A549 (cell line): Measurements from ENCODE around the gene RBP3. TPM values are rescaled to one million over a fixed set of nuclear protein-coding genes. Genes with fewer than 3 reads are reported as not detected.

Experiments
- ATAC-seq, 2 experiments: fragments of 200-7000 bp in 1 of 2; fragments of >200 bp in 1 of 2; cut with Nextera tagmentation in 1 of 2; cut with Tn5 transposase in 1 of 2; 3 replicates each; pipeline versions ENCODE4 v1.8.0 to v1.9.1; 2018 to 2020; ENCODE audit warnings: mild to moderate bottlenecking in 1 of 2, moderate library complexity in 1 of 2
- CTCF ChIA-PET: fragments of 300-600 bp; sonication (Branson Sonifier 250); formaldehyde crosslinking; extraction: SDS; loops from one replicate; lab custom pipeline; 2021; ENCODE audit warnings: antibody characterized with exemption, inconsistent platforms; lab: Yijun Ruan, JAX
- POLR2A ChIA-PET: fragments of 350-600 bp; formaldehyde crosslinking; extraction: SDS; loops from one replicate; lab custom pipeline; 2021; ENCODE audit warnings: antibody characterized with exemption, inconsistent platforms; lab: Yijun Ruan, JAX
- DNase-seq, 2 experiments: peaks; one replicate each; pipeline versions ENCODE4 v3.0.0 to v3.0.0-alpha.2; 2011 to 2016; ENCODE audit warnings: low read depth in 1 of 2, low spot score in 1 of 2
- FAIRE-seq: peaks from 2 replicates; lab custom pipeline; 2011; peaks lifted over from hg19 to GRCh38; lab: Jason Lieb, UNC
- H3K27ac ChIP-seq, 2 experiments: fragments of >200 bp; sonication (Bioruptor Twin); formaldehyde crosslinking; 3 replicates each; pipeline ENCODE4 v1.5.1; 2016 to 2017
- H3K4me1 ChIP-seq: fragments of >200 bp; sonication (Bioruptor Twin); formaldehyde crosslinking; 3 replicates; pipeline ENCODE4 v1.6.1; 2016
- H3K4me2 ChIP-seq: fragments of >200 bp; sonication (Bioruptor Twin); formaldehyde crosslinking; 3 replicates; pipeline ENCODE4 v1.6.1; 2016
- H3K4me3 ChIP-seq: fragments of >200 bp; sonication (Bioruptor Twin); formaldehyde crosslinking; 3 replicates; pipeline ENCODE4 v1.5.1; 2016
- H3K9me3 ChIP-seq: fragments of >200 bp; sonication (Bioruptor Twin); formaldehyde crosslinking; 3 replicates; pipeline ENCODE4 v1.6.1; 2016
- CTCF ChIP-seq: fragments of >200 bp; sonication (Bioruptor Twin); formaldehyde crosslinking; IDR thresholded peaks from 3 replicates; pipeline ENCODE4 v1.5.1; 2016
- ELK1 ChIP-seq: fragments of 150-350 bp; IDR thresholded peaks from 2 replicates; pipeline ENCODE4 v1.6.1; 2014; ENCODE audit warnings: low read depth, mild to moderate bottlenecking, low read length
- HES2 ChIP-seq: fragments of >200 bp; sonication (Bioruptor Twin); formaldehyde crosslinking; IDR thresholded peaks from 2 replicates; pipeline ENCODE4 v1.6.1; 2016
- HMGXB4 ChIP-seq: fragments of 250-450 bp; sonication (Bioruptor Pico); IDR thresholded peaks from 2 replicates; pipeline ENCODE4 v1.5.0; 2021; ENCODE audit warnings: mild to moderate bottlenecking, moderate library complexity, borderline replicate concordance
- HOXB5 ChIP-seq: fragments of 250-450 bp; sonication (Bioruptor Pico); IDR thresholded peaks from 2 replicates; pipeline ENCODE4 v1.5.0; 2020; ENCODE audit warnings: mild to moderate bottlenecking, moderate library complexity
- MYC ChIP-seq: IDR thresholded peaks from 2 replicates; pipeline ENCODE4 v1.6.1; 2012; ENCODE audit warnings: mild to moderate bottlenecking, inconsistent platforms, low read length, improper control_type of control experiment, borderline replicate concordance
- NPAS2 ChIP-seq: fragments of 250-450 bp; sonication (Bioruptor Pico); IDR thresholded peaks from 2 replicates; pipeline ENCODE4 v1.8.0; 2022; ENCODE audit warnings: mild to moderate bottlenecking, moderate library complexity, borderline replicate concordance
- NR3C1 ChIP-seq: fragments of >200 bp; sonication (Bioruptor Twin); formaldehyde crosslinking; IDR thresholded peaks from 3 replicates; pipeline ENCODE4 v1.6.1; 2017
- PBX3 ChIP-seq: IDR thresholded peaks from 2 replicates; pipeline ENCODE4 v1.6.1; 2012
- POLR2AphosphoS2 ChIP-seq: conservative IDR thresholded peaks from 2 replicates; pipeline ENCODE4 v1.6.1; 2012; ENCODE audit warnings: low read length, improper control_type of control experiment, inconsistent platforms
- RAD21 ChIP-seq, 2 experiments: fragments of >200 bp in 1 of 2; sonication (Bioruptor Twin) in 1 of 2; formaldehyde crosslinking in 1 of 2; IDR thresholded peaks in 1 of 2; conservative IDR thresholded peaks in 1 of 2; 2 replicates in 1 of 2; 3 replicates in 1 of 2; pipeline ENCODE4 v1.6.1; 2012 to 2018; ENCODE audit warnings: inconsistent platforms in 1 of 2
- RARB ChIP-seq: fragments of 250-450 bp; sonication (Bioruptor Pico); IDR thresholded peaks from 2 replicates; pipeline ENCODE4 v1.8.0; 2021; ENCODE audit warnings: mild to moderate bottlenecking, moderate library complexity
- REST ChIP-seq: fragments of 200-600 bp; sonication (generic); IDR thresholded peaks from 2 replicates; pipeline ENCODE4 v1.6.1; 2016; ENCODE audit warnings: antibody characterized with exemption, mild to moderate bottlenecking, moderate library complexity
- SMC3 ChIP-seq: fragments of >200 bp; sonication (Bioruptor Twin); formaldehyde crosslinking; IDR thresholded peaks from 3 replicates; pipeline ENCODE4 v1.6.1; 2018; ENCODE audit warnings: inconsistent platforms
- TFCP2L1 ChIP-seq: fragments of 250-450 bp; sonication (Bioruptor Pico); IDR thresholded peaks from 2 replicates; pipeline ENCODE4 v1.5.0; 2021; ENCODE audit warnings: mild to moderate bottlenecking
- USF2 ChIP-seq: fragments of 450-650 bp; IDR thresholded peaks from 2 replicates; pipeline ENCODE4 v1.6.1; 2014; ENCODE audit warnings: antibody characterized with exemption
- ZFP36 ChIP-seq: fragments of 450-650 bp; IDR thresholded peaks from 2 replicates; pipeline ENCODE4 v1.6.1; 2014; ENCODE audit warnings: borderline replicate concordance; ENCODE audit not compliant: partially characterized antibody
- ZSCAN20 ChIP-seq: fragments of 250-450 bp; sonication (Bioruptor Pico); IDR thresholded peaks from 2 replicates; pipeline ENCODE4 v1.8.0; 2022; ENCODE audit warnings: mild to moderate bottlenecking, moderate library complexity
- WGBS: methylation state at CpG from one replicate; pipeline ENCODE4 v1.1.6; 2017; ENCODE audit errors: missing lambda C conversion rate; 5-methylcytosine and 5-hydroxymethylcytosine counted together
- polyA plus RNA-seq, 4 experiments: library from polyadenylated mRNA; depleted of rRNA in 3 of 4; stranded (reverse); fragments of >200 nt; fragmentation: RNase III in 1 of 4; extraction: RNeasy Plus Mini Kit Qiagen cat#74134 plus additional on column Dnase treatment in 1 of 4; gene quantifications; 2 replicates in 3 of 4; 3 replicates in 1 of 4; pipeline ENCODE4 v1.2.3, GENCODE V29; 2011 to 2017

The RBP3 gene
- polyA plus RNA-seq, 2 of the 4 experiments (the other 2 are of a cell fraction) = not detected

- Histone ChIP-seq H3K4me3 (no peak overlapping the region), H3K4me1 (no peaks in the 10 kb centered on the region), H3K27ac (no peak overlapping the region), H3K9me3 (no peaks in the 10 kb centered on the region), H3K4me2 (no peak overlapping the region)
- no peak for FAIRE-seq
- peak; percentile 35 to 41 for DNase-seq
- POLR2A ChIA-PET = no interaction called here
- CTCF ChIA-PET = interaction anchor here (0.7 to 5.0 kb wide), 13 partner anchors 9 to 94 kb away, joined by 3 to 27 read pairs (median 4); partner anchors contain the start of gene RBP3
- peak; percentile 56; the same call in 2 of the 3 replicates for TF ChIP-seq SMC3
- peak; percentile 58 for TF ChIP-seq CTCF
- peak; percentile 50 to 61 for TF ChIP-seq RAD21 (conservative IDR thresholded peaks at IDR 0.05 in 1 of 2, IDR thresholded peaks at IDR 0.05 in 1 of 2)
- no peak for TF ChIP-seq TFCP2L1 (CRISPR knock-in tag)
- peak; percentile 54 to 85; a peak in 4 of 6 replicates for ATAC-seq
- WGBS = 54% methylated on average over 9 of the region's 9 CpGs
Measured at GRCh38 chr10:47361293-47361692, 13.1 kb downstream of the RBP3 start.

- ChIA-PET POLR2A (no interaction called here), CTCF (interaction anchor here (0.7 to 5.0 kb wide), 11 partner anchors 8 to 93 kb away, joined by 3 to 27 read pairs (median 4); partner anchors contain the start of gene ZNF488)
- FAIRE-seq (no peak), ATAC-seq (no peak), DNase-seq (no peak)
- WGBS = 77% methylated on average over 3 of the region's 3 CpGs
- no peak overlapping the region for H3K4me3 ChIP-seq
- H3K27ac ChIP-seq = no peak overlapping the region
- H3K4me1 ChIP-seq = no peaks in the 10 kb centered on the region
- TF ChIP-seq SMC3 = no peak
- TF ChIP-seq RARB (CRISPR knock-in tag) = no peak
- TF ChIP-seq PBX3 = no peak
- no peak for TF ChIP-seq USF2
- no peak for TF ChIP-seq ELK1
- no peak for TF ChIP-seq POLR2AphosphoS2
- TF ChIP-seq ZFP36 = no peak
- no peak for TF ChIP-seq HES2
- no peak for TF ChIP-seq HOXB5
- no peak for TF ChIP-seq RAD21 (conservative IDR thresholded peaks at IDR 0.05 in 1 of 2, IDR thresholded peaks at IDR 0.05 in 1 of 2)
- no peak for TF ChIP-seq ZSCAN20
- no peak for TF ChIP-seq HMGXB4 (CRISPR knock-in tag)
- TF ChIP-seq NPAS2 (CRISPR knock-in tag) = no peak
- no peak for TF ChIP-seq MYC
- no peak for TF ChIP-seq REST
- TF ChIP-seq NR3C1 = no peak
- no peak overlapping the region for H3K4me2 ChIP-seq
- H3K9me3 ChIP-seq = no peaks in the 10 kb centered on the region
Measured at GRCh38 chr10:47362199-47362598, 14.0 kb downstream of the RBP3 start.
